A673 (cell line): Measurements from ENCODE around the gene CARD16. TPM values are rescaled to one million over a fixed set of nuclear protein-coding genes. Genes with fewer than 3 reads are reported as not detected.
"Not testable (repeated sequence)": the region's sequence is repeated elsewhere in the genome, so short reads cannot be mapped to it uniquely, and the experiment has no call there.

Experiments used
- Bru-seq: library from RNA; stranded (reverse); fragments of 400-500 nt; gene quantifications from one replicate; lab custom pipeline; 2021; lab: Mats Ljungman, UMichigan
- BruChase-seq, 2 experiments: library from RNA; stranded (reverse); fragments of 400-500 nt; gene quantifications; one replicate each; lab custom pipeline; 2021; lab: Mats Ljungman, UMichigan
- BruUV-seq: library from RNA; stranded (reverse); fragments of 400-500 nt; replicated peaks from 2 replicates; lab custom pipeline; 2021; lab: Mats Ljungman, UMichigan
- CTCF ChIA-PET: fragments of 300-600 bp; sonication (Branson Sonifier 250); formaldehyde crosslinking; loops from one replicate; lab custom pipeline; 2022; ENCODE audit warnings: antibody characterized with exemption; lab: Charles Lee
- POLR2A ChIA-PET: fragments of 300-600 bp; sonication (Branson Sonifier 250); formaldehyde crosslinking; loops from one replicate; lab custom pipeline; 2022; ENCODE audit warnings: antibody characterized with exemption; ENCODE audit not compliant: low non-redundant PET; lab: Charles Lee
- DNase-seq: peaks from one replicate; pipeline ENCODE4 v3.0.0-alpha.2; 2015; ENCODE audit warnings: low spot score
- H3K27ac ChIP-seq: fragments of 200-600 bp; sonication (generic); 2 replicates; pipeline ENCODE4 v1.5.1; 2016; ENCODE audit warnings: mixed run types, low read depth, mild to moderate bottlenecking, mixed read lengths, antibody characterized with exemption, low read length; ENCODE audit not compliant: poor library complexity, severe bottlenecking
- H3K27me3 ChIP-seq: fragments of 200-600 bp; sonication (generic); replicated peaks from 2 replicates; pipeline ENCODE4 v1.6.1; 2017; ENCODE audit warnings: mixed run types, low read depth, mild to moderate bottlenecking, mixed read lengths, antibody characterized with exemption, low read length; ENCODE audit not compliant: insufficient read depth, poor library complexity
- H3K36me3 ChIP-seq: fragments of 200-600 bp; sonication (generic); 2 replicates; pipeline ENCODE4 v1.6.1; 2016; ENCODE audit warnings: mixed run types, mild to moderate bottlenecking, mixed read lengths, antibody characterized with exemption, low read length; ENCODE audit not compliant: insufficient read depth, poor library complexity, severe bottlenecking
- H3K4me1 ChIP-seq: fragments of 200-600 bp; sonication (generic); 2 replicates; pipeline ENCODE4 v1.6.1; 2017; ENCODE audit warnings: mixed run types, mild to moderate bottlenecking, mixed read lengths, antibody characterized with exemption, low read length; ENCODE audit not compliant: insufficient read depth, poor library complexity, severe bottlenecking
- H3K4me3 ChIP-seq: fragments of 200-600 bp; sonication (generic); 2 replicates; pipeline ENCODE4 v1.5.1; 2016; ENCODE audit warnings: low read depth, mixed run types, mild to moderate bottlenecking, mixed read lengths, low read length; ENCODE audit not compliant: poor library complexity, severe bottlenecking
- H3K9me3 ChIP-seq: fragments of 200-600 bp; sonication (generic); 2 replicates; pipeline ENCODE4 v1.6.1; 2016; ENCODE audit warnings: mixed run types, low read depth, mild to moderate bottlenecking, mixed read lengths, antibody characterized with exemption, low read length; ENCODE audit not compliant: poor library complexity, severe bottlenecking
- CTCF ChIP-seq: fragments of 300-800, 200-600 bp; sonication (generic); conservative IDR thresholded peaks from 2 replicates; pipeline ENCODE4 v1.5.1; 2017; ENCODE audit warnings: low read depth, mild to moderate bottlenecking, antibody characterized with exemption, low read length, moderate library complexity, mixed read lengths
- EZH2 ChIP-seq: fragments of 200-600 bp; sonication (generic); IDR thresholded peaks from 2 replicates; pipeline ENCODE4 v1.6.1; 2017; ENCODE audit warnings: borderline replicate concordance, low read depth, mild to moderate bottlenecking, mixed read lengths, antibody characterized with exemption, low read length; ENCODE audit not compliant: poor library complexity, severe bottlenecking
- intact Hi-C: fragments of 100-400 bp; cut with micrococcal nuclease; formaldehyde crosslinking; loops from one replicate; pipeline ENCODE4 v1.10.0; 2022; ENCODE audit not compliant: unreplicated experiment
- long read RNA-seq: library from polyadenylated mRNA; stranded (forward); transcript quantifications from one replicate; pipeline ENCODE4 v2.0.0, GENCODE V29; 2022
- total RNA-seq: library from RNA; stranded (reverse); gene quantifications from 2 replicates; pipeline ENCODE4 v1.2.3, GENCODE V29; 2021

The CARD16 gene
- total RNA-seq (5.3 and 8.0 TPM in 2 replicates), Bru-seq, nascent RNA (percentile 27 among the genes with signal in this experiment), BruChase-seq, experiment 1, labeled RNA remaining after a 2-hour chase (percentile 12 among the genes with signal in this experiment), BruChase-seq, experiment 2, labeled RNA remaining after a 6-hour chase (percentile 16 among the genes with signal in this experiment)
- long read RNA-seq, transcript CARD16-202 (3 exons, 686 nt) = major isoform, 9 of 12 reads
- long read RNA-seq, partial matches to known transcripts = 0 of 12 reads
- long read RNA-seq, other reads (novel, unspliced or antisense) = 2 of 12 reads

- peak within 1 kb of the TSS; percentile 20 for H3K27ac ChIP-seq
- POLR2A ChIA-PET, H3K36me3 ChIP-seq, H3K27me3 ChIP-seq, intact Hi-C loops, H3K9me3 ChIP-seq, CTCF ChIA-PET: not testable (repeated sequence)
- DNase-seq = peak; percentile 66
- TSS peak; percentile 50 for BruUV-seq
- peaks cover 15% of the 10 kb centered on the region for H3K4me1 ChIP-seq
- H3K4me3 ChIP-seq = peak within 1 kb of the TSS; percentile 32
These were observed at the start of gene CARD16 for GRCh38 chr11:105044557-105045524. Gene CARD16 (minus strand): TSS chr11:105045335. CDS start chr11:105045297, 38 bp downstream.

- no peaks in the 10 kb centered on the region for H3K36me3 ChIP-seq
- H3K9me3 ChIP-seq = no peaks in the 10 kb centered on the region
- no peaks in the 10 kb centered on the region for H3K27me3 ChIP-seq
- DNase-seq = no peak
- BruUV-seq = no TSS peak
- H3K27ac ChIP-seq = no peak overlapping the region
- POLR2A ChIA-PET = no interaction called here
- no peak for TF ChIP-seq CTCF
- no peak for TF ChIP-seq EZH2
- H3K4me1 ChIP-seq = no peaks in the 10 kb centered on the region
- intact Hi-C loops = no loop called here
- no peak overlapping the region for H3K4me3 ChIP-seq
- CTCF ChIA-PET = no interaction called here
These were observed 47.4 kb upstream of the CARD16 start for GRCh38 chr11:105092256-105093239.

- peaks cover 33% of the 10 kb centered on the region for H3K4me1 ChIP-seq
- no peak for DNase-seq
- no TSS peak for BruUV-seq
- peak overlapping the region; percentile 39 for H3K27ac ChIP-seq
- CTCF ChIA-PET = no interaction called here
- H3K36me3 ChIP-seq = no peaks in the 10 kb centered on the region
- intact Hi-C loops = no loop called here
- no peaks in the 10 kb centered on the region for H3K27me3 ChIP-seq
- no peak overlapping the region for H3K4me3 ChIP-seq
- no peak for TF ChIP-seq EZH2
- POLR2A ChIA-PET = no interaction called here
- H3K9me3 ChIP-seq = no peaks in the 10 kb centered on the region
These were observed 36.4 kb upstream of the CARD16 start for GRCh38 chr11:105081412-105082150.

- intact Hi-C loops, CTCF ChIA-PET, H3K27me3 ChIP-seq, BruUV-seq, POLR2A ChIA-PET, H3K36me3 ChIP-seq, H3K9me3 ChIP-seq: not testable (repeated sequence)
- Histone ChIP-seq H3K4me1 (peaks cover 34% of the 10 kb centered on the region), H3K27ac (peak overlapping the region; percentile 39), H3K4me3 (peak overlapping the region; percentile 5)
- DNase-seq = peak; percentile 35
These were observed 35.2 kb upstream of the CARD16 start for GRCh38 chr11:105080171-105080906.
